ENCODE data around the gene RAB15.

Gene RAB15

DNA sequence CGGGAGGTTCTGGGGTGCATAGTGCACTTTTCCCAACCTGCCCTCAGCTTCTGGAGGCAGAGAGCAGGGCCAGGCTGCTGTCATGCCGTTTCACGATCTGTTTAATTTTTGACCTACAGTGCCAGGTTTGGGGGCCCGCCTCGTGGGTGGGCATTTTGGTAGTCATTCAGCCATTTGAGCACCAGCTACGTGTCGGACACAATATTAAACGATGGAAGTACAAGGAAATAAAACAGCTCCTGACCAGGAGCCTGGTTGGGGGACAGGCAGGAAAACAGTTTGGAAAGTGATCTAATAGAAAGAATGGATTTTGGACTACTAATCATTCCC, 15.3 kb upstream of the RAB15 start:
- DNase-seq, result no peak

DNA sequence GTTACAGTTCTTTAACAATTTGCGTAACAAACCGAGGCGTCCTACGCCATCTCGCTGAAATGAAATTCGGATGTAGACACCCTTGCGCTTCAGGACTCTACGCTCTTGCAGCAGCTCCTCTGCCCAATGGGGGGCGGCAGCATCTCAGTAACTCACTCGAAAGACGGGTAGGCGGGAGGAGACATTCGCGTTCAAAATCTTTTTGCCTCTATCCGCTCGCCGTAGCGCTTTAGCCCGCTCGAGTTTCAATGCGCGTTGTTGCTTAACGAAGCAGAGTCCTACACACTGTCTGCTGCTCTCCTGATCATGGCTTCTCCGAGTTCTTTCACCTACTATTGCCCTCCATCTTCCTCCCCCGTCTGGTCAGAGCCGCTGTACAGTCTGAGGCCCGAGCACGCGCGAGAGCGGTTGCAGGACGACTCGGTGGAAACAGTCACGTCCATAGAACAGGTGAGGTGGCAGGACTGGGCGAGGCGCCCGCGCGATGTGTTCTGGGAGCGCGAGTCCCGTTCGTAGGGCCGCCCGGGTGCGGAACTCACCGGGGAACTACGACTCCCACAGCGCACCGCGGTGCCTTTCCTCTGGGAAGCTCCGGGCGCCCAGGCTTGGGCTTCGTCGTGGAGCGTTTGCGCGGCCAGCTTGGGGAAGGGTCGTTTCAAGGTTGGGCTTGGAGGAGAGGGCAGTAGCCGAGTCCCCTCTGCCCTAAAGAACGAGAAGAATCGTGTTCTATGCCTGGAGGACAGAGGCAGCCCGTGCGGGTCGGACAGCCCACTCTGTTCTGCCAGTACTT, 14.7 kb upstream of the RAB15 start, which contains the start of gene FNTB:
TSS of gene FNTB (plus strand) at position 248 of the 790 bp plus-strand sequence. CDS start at position 307, 59 bp downstream.
- peak; percentile 95 to 97 for DNase-seq

DNA sequence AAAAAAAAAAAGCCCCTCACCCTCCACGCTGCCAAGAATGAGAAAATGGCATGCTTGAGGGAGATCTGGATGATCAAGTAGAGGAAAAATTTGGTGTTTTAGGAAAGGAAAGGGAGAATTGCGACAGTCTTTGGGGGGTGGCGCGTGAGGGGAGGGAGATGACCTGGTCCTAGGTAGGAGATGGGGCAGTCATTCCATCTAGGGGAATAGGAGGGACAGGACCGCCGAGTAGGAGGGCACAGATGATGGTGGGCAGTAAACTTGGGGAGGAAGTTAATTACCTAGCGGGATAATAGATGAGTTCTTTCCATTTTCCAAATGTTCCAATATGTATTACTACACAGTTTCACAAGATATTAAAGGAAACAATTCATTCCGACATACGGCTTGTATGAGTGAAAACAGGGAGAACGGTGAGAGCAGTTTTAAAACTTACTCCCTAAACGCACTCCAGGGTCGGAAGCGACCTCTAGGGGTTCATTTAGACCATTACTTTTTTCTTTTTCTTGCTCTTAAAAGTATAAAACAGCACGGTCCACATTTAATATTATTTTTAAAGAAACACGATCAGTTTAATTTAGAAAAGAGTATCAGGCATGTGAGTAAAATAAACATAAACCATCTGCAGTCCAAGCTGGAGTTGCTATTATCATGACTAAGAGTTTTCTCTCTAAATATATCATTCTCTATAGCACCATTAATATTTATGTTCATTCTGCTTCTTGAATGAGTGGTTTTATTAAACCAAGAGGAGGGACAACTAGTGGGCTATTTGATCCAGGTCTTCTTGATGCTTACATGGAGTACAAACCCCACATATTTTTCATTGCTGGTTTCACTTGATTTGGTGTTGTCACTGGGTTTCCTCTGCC, 11.5 kb upstream of the RAB15 start:
- DNase-seq, result peak; percentile 63 to 79

DNA sequence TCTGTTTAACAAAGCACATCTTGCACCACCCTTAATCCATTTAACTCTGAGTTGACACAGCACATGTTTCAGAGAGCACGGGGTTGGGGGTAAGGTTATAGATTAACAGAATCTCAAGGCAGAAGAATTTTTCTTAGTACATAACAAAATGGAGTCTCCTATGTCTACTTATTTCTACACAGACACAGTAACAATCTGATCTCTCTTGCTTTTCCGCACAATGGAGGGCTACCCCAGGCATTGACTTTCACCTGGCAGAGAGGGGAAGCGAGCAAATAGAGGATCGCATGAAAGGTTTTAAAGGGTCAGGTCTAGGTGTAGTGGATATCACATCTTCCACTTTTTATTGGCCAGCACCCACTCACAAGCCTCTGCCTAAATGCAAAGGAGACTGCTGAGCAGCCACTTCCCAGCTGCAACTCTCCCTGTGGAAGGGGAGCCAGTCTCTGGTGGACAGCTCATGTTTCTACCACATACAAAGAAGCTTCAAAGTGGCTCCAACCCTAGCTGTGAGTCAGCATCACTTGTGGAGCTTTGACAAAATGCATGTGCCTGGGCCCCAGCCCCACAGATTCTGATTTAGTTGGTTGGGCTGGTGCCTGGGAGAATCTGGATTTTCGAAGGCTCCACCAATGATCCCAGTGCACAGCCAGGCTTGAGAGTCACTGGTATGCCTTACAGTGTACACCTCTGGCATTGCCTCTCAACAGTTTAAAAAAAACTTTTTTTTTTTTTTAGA, 7.4 kb upstream of the RAB15 start:
- DNase-seq, result no peak

DNA sequence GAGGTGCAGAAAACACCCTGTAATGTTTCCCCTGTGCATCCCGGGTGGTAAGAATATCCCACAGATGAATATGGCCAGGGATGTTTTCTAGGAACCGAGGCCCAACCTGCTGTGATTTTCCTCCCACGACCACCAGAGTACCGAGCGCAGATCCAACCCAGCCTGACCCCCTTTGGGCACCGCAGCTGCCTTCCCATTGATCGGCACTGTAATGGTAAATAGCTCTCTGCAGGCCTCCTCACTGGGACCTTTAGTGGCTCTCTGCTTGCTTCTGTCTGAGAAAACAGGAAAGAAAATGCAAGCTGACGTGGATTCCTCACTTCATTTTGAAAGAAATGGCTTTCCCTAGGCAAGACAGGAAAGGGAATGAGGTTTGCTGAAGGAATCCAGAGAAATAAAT, 2.4 kb upstream of the RAB15 start:
- no peak for DNase-seq

DNA sequence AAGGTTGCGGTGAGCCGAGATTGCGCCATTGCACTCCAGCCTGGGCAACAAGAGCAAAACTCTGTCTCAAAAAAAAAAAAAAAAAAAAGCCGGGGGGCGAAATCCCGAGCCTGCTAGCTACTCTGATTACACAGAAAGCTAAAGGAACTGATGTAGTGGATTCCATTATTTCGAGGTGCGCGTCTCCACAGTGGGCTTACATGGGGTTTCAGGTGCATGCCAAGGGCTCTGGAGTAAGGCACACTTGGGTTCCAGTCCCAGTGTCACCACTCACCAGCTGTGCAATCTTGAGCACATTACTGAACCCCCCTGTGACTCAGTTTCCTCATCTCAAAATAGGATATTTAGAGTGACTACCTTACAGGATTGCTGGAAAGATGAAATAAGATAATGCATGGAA, 1.7 kb upstream of the RAB15 start:
- DNase-seq, result no peak

DNA sequence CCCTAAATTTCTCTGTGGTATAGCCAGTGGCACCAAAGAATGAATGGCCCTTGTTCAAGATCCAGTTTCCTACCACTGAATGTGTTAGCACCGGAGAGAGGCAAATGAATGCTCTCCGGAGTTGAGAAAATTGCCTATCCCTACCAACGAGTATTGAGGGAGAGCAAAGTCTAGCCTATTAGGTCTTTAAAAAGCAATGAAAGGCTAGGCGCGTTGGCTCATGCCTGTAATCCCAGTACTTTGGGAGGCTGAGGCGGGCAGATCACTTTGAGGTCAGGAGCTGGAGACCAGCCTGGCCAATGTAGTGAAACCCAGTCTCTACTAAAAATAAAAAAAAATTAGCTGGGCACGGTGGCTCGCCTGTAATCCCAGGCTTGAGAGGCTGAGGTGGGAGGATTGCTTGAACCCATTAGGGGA, 898 bp upstream of the RAB15 start:
- peak in 1 of 2 experiments; percentile 7 for DNase-seq

DNA sequence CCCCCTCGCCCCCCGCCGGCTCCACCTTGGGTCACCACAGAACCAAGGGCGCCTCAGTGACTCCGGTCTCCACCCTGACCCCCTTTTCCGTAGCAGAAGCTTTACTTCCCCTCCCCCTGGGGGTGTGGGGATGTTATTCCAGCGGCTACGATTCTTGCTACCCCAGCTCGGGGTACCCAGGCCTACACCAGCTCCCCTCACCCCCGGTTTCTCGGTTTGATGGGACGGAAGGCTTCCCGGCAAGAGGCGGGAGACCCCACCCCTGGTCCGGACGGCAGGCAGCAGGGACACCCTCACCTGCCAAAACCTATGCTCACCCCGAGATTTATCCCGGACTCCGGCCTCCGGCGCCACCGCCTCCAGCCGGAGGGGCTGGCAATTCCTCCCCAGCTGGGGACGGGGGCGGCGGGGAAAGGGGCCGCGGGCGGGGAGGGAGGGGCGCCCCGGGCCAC, 619 bp downstream of the RAB15 start:
- DNase-seq, result no peak

DNA sequence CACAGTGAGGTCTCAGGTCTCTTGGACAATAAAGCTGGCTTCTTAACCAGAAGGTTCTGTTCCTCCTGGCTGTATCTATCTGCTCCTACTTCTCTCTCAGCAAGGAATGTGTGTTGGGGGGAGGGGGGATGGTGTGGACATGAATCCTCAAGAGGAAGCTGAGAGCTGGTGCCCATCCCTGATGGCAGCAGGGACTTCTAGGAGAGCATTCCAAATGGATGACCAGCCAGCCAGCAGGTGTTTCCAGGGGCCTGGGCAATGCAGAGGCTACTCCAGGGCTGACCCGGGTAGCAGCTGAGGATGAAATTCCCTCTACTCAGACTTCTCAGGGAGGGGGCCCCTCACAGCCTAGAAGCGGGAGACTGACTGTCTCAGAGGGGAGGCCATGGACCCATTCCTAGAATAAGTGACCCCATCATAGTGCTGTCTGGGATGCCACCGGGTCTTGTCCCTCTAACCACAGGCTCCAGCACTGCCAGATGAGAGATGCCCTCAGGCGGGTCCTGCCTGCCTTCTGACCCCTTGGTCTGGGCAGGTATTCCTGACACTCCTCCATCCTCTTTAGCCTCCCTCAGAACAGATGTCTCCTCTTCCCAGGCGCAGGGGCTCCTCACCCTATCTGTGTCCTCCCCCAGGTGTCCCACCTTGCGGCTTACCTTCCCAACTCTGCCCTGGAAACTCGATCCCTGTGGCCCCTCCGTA, 1.2 kb downstream of the RAB15 start:
- no peak for DNase-seq

DNA sequence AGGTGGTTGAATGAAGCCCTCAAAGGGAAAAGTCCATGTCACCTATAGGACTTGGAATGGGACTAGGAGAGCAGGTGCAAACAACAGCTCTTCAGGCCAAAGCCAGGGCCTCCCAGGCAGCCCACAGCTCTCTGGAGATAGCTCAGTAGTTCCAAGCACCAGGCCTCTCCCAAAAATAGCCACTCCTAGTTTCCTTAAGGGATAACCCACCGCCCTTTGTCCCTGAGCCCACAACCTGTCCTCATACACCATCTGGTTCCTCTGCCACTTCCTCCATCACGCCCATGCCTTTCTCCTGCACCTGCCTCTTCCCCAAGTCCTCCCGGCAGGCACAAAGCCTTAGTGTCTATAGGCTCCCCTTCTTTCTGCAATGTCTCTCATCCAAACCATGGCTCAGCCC, 2.1 kb downstream of the RAB15 start:
- DNase-seq, result peak in 1 of 2 experiments; percentile 8

DNA sequence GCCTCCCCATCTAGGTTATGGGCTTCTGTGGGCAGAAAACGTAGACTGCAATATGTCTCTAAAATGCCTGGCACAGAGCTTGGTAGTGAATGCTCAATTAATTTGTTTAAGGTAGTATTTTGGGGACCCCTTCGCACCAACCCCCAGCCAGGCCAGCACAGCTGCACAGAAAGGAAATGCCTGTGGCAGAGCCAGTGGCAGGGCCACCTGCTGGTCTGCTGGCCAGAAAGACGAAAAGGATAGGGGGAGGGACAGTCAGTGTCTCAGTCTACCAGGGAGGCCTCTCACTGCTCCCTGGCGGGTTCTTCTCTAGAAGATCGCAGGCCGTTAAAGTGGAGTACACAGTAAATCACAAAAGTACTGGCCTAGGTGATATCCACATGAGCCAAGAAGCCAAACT, 3.5 kb downstream of the RAB15 start:
- DNase-seq, result no peak

DNA sequence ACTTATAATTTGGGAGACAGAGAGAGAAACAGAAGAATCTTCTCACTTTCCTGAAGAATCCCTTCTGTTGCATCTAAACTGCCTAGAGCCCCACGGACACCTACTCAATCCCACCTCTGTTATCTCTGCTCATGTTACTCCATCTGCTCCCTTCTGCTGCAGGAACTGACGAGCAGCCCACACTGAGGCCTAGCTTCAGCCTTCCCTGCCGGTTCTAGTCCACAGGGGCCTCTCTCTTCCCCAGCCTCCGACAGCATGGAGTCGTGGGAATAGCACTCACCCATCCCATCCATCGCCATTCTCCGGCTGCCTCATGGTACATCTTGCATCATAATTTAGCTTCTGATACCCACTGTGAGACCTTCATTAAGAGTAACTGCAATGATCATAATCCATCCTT, 4.0 kb downstream of the RAB15 start:
- DNase-seq, result no peak

DNA sequence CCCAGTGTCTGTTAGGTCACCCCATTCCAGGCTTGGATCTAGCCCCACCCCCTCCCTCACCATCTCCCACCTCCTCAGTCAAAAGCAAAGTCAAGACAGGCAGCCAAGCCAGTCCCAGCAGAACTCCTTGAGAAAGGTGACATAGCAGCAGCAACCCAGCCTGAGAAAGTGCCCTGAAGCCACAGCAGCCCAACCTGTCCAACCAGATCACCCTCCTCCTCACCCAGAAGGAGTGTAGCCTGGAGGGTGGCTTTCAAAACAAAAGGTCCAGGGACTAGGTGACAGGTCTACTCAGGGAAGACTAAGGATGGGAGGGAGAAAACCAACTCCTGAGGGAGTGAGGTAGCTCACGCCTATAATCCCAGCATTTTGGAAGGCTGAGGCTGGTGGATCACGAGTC, 5.2 kb downstream of the RAB15 start:
- DNase-seq, result no peak

DNA sequence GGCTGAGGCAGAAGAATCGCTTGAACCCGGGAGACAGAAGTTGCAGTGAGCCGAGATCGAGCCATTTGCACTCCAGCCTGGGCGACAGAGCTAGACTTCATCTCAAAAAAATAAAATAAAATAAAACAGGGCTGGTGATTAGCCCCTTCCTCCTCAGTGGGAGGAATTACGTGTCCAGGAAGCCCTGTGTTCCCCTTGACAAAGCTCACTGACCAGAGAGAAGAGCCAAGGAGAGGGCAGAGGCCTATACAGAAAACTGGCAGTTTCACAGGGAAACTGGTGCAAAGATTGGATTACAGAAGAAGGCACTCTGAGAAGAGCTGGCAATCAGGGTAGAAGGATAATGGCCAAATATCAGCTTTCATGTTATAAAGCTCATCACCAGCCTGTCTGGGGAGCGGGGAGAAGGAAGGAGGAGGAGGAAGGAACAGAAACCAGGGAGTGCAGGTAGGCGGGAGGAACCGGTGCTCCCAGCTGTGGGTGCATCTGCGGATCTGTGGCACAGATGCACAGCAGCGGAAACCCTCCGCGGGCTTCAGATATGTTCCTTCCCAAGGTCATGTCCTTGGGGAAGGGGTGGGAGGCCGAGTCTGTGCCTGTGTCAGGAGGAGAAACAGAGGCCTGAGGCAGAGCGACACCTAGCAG, 6.7 kb downstream of the RAB15 start:
- no peak for DNase-seq

DNA sequence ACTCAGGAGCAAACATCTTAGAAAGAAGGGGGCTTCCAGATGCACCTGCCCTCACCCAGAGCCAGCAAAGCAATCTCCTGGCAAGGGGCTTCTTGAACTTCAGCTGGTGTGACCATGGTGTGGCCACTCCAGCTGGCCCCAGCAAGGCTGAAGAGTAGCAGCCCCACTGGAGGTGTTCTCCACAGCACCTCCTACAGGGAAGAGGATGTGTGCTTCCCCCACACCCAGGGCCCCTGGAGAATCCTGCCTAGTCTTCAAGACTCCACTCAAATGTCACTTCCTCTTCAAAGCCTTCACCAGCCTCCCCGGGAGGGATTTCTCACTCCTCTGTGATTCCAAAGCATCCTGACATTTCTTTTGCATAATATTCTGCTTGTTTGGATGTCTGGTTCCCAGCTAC, 8.5 kb downstream of the RAB15 start:
- no peak for DNase-seq

DNA sequence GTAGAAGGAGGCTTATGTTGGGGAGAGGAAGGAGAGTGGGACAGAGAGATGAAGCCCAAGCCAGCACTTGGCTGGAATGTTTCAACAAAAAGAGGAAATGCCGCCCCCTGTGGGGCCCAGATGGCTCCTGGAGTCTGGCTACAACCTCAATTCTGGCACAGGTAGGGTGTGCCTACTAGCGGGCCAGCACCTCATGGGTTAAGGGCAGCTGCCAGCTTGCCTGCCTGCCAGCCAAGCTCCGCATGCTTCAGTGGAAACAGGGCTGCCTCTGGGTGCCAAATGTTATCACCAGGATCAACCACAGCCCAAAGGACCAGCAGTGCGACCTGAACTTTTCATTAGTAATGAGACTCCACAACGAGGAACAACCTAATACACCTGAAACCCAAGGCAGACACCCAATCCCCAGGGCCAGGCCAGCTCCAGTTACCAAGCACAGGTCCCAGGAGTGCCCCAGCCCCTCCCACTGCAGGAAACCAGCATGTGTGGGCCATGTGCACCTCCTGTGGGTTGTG, 11.3 kb downstream of the RAB15 start:
- DNase-seq, result peak; percentile 34 to 73

DNA sequence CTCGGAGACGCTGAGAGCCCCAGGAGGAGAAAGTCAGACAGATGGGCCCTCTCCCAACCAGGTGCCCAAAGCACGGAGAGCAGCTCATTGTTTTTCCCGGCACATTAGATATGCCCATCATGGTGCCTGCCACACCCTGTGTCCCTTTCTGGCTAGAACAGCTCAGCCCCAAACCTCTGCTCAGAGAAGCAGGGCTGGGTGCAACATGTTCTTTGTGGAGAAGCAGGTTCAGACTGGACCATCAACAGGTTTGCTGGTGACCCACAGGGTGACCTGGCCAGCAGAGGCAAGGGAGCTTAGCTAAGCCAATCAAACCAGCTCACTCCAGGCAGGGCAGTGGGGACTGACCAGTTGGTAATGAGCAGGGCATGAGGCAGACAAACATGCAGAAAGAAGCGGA, 13.4 kb downstream of the RAB15 start:
- no peak for DNase-seq

DNA sequence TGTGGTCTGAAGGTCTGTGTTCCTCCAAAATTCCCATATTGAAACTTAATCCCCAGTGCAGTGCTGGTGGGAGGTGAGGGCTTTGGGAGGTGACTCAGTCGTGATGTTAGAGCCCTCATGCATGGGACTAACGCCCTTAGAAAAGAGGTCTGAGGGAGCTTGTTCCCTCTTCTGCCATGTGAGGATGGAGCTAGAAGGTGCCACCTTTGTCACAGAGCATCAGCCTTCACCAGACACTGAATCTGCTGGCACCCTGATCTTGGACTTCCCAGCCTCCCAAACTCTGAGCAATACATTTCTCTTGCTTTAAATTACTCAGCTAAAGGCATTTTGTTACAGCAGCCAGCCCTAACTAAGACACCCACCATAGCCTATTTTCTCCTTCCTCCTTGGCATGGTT, 13.9 kb downstream of the RAB15 start:
- DNase-seq, result no peak

DNA sequence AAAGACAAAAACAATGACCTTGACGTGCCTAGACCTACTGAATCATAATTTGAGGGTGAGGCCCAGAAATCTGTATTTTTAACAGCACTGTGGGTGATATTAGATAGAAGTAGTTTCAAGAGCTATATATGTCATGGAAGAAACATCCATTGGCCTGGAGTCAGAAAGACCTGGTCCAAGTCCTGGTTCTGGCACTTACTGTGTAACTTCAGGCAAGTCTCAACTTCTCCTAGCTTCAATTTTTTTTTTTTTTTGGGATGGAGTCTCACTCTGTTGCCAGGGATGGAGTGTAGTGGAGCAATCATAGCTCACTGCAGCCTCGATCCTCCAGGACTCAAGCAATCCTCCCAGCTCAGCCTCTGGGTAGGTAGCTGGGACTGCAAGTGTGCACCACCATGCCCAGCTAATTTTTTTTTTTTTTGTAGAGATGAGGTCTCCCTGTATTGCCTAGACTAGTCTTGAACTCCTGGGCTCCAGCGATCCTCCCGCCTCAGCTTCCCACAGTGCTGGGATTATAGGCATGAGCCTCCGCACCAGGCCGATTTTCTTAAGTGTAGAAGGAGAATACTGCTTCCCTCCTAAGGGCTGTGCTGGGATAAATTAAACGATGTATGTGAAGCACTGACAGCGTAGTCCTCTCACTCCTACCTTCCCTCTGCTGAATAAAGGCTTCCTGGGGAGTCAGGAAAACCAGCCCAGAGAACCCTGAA, 15.3 kb downstream of the RAB15 start:
- no peak for DNase-seq

DNA sequence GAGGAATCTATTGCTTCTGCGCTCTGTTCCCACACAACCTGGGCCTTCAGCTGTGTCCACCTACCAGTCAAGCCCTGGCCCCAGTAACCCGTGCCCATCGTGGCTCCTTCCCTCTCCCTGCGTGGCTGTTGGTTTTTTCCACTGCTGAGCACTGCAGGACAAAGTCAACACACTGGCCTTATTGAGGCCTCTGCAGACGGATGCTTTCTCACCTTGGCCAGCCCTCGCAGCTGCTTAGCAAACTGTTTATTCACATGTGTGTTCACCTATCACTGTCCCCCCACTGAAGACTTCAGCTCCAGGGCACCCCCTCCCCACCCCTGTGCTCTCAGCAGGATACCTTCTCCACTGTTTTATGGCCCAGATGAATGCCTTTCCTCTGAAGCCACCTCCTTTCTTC, 16.8 kb downstream of the RAB15 start:
- no peak for DNase-seq

DNA sequence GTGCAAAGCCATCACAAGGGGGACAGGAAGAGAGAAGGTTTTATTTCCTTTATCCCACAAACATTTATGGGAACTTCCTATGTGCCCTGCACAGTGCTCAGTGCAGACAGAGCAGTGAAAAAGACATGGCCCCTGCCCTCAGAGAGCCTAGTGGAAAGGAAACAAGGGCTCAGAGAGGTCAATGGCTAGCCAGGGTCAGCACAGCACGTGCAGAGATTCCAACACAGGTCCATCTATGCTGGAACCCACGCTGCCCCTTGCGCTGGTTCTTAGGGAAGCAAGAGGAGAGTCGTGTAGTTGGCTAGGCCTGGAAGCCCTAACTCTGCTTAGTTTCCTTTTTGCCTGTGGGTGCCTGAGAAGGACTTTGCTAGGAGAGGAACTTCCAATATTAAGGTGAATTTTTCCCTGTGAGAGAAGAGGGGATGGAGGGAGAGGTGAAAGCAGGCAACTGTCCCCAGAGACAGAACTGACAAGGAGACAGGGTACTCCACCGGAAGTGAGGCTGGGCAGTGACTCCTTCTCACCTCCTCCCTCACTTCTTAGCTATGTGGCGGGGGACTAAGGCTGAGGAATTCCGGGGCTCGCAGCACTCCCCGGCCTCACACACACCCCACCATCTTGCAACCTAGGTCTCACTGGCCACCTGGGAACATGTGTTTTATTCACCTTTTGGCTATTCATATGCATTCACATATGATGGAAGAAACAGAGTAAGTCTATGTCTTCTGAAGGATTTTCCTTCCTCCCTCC, 17.5 kb downstream of the RAB15 start:
- no peak for DNase-seq

All from NCI-H526 (cell line).